Body of pancreas (tissue), 4 donors: ENCODE measurements around the gene TLL2. TPM values are rescaled to one million over a fixed set of nuclear protein-coding genes. Genes with fewer than 3 reads are reported as not detected.
A peak's percentile ranks its signal among the peaks of the same experiment; 100 is the strongest.

ENCODE experiments used
- ATAC-seq: fragments of 150-250 bp; one replicate; pipeline ENCODE4 v1.9.1; 2016
- DNase-seq, 4 donors: peaks; one replicate each; pipeline ENCODE4 v3.0.0-alpha.2; 2019
- H3K27ac ChIP-seq, 4 donors: fragments of 200-600 bp; sonication (generic); 1 replicate in 3 of 4; 2 replicates in 1 of 4; pipeline versions ENCODE4 v1.5.1 to v1.6.1; 2016 to 2019; ENCODE audit warnings: mild to moderate bottlenecking in 1 of 4, mixed read lengths in 1 of 4, moderate library complexity in 1 of 4
- H3K27me3 ChIP-seq, 2 donors: fragments of 200-600 bp; sonication (generic); one replicate each; pipeline ENCODE4 v1.6.0; 2016; ENCODE audit warnings: mild to moderate bottlenecking in 1 of 2
- H3K36me3 ChIP-seq, 2 donors: fragments of 200-600 bp; sonication (generic); replicated peaks in 1 of 2; 2 replicates each; pipeline ENCODE4 v1.5.1; 2016; ENCODE audit warnings: low read depth in 2 of 2; ENCODE audit not compliant: insufficient read depth in 1 of 2
- H3K4me1 ChIP-seq: fragments of 200-600 bp; sonication (generic); one replicate; pipeline ENCODE4 v1.6.0; 2016
- H3K4me3 ChIP-seq, 2 donors: fragments of 200-600 bp; sonication (generic); 1 replicate in 1 of 2; 2 replicates in 1 of 2; pipeline ENCODE4 v1.5.1; 2016 to 2019
- H3K9me3 ChIP-seq, 3 donors: fragments of 200-600 bp; sonication (generic); 1 replicate in 2 of 3; 2 replicates in 1 of 3; pipeline ENCODE4 v1.5.1; 2016
- POLR2A ChIP-seq, 3 donors: fragments of 450-650 bp; IDR thresholded peaks; one replicate each; pipeline ENCODE4 v1.6.1; 2016; ENCODE audit warnings: antibody characterized with exemption in 3 of 3, mild to moderate bottlenecking in 2 of 3
- WGBS, 2 donors: methylation state at CpG; one replicate each; pipeline ENCODE4 v1.1.5; 2017; 5-methylcytosine and 5-hydroxymethylcytosine counted together
- intact Hi-C: fragments of 100-400 bp; cut with DNase I; formaldehyde crosslinking; loops from one replicate; pipeline ENCODE4 v1.15.1; 2023
- total RNA-seq, 2 donors: library from RNA; depleted of rRNA; stranded (reverse); fragments of >200 nt; gene quantifications; one replicate each; pipeline ENCODE4 v1.1.0, GENCODE V29; 2016
- TF ChIP-seq, protein P1 (sequence below), 7 experiments: fragments of 450-650 bp in 4 of 7; fragments of 200-600 bp in 3 of 7; sonication (generic) in 3 of 7; IDR thresholded peaks; one replicate each; pipeline ENCODE4 v1.5.1; 2016 to 2019; ENCODE audit warnings: antibody characterized with exemption in 7 of 7

The TLL2 gene
- total RNA-seq, 2 donors from 2014 or later, result not detected

DNA sequence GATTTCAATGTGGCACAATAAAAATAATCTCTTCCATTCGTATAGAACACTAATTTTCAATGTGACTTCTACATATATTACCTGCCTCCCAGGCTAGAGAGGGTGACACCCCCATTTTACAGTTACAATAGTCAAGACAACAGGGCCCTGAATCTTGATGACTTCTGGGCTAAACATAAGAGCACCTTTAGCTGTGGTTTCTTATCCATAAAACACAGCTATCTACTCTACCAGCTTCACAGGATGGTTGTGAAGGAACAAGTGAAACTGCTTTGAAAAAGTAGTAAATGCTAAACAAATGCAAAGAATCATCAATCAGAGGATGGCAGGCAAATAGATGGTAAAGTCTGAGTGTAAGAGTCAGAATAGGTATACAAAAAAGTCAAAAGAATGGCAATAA, 3.6 kb upstream of the TLL2 start:
- ATAC-seq (no peak), DNase-seq (no peak)
- H3K36me3 ChIP-seq, result peaks cover 0 to 2% of the 10 kb centered on the region in 2 donors
- WGBS, 2 donors, result 76 to 87% methylated on average over 1 of the region's 1 CpG
- no peak overlapping the region for H3K4me3 ChIP-seq
- no peak for TF ChIP-seq POLR2A (IDR thresholded peaks at IDR 0.05)
- TF ChIP-seq, protein P1, sequence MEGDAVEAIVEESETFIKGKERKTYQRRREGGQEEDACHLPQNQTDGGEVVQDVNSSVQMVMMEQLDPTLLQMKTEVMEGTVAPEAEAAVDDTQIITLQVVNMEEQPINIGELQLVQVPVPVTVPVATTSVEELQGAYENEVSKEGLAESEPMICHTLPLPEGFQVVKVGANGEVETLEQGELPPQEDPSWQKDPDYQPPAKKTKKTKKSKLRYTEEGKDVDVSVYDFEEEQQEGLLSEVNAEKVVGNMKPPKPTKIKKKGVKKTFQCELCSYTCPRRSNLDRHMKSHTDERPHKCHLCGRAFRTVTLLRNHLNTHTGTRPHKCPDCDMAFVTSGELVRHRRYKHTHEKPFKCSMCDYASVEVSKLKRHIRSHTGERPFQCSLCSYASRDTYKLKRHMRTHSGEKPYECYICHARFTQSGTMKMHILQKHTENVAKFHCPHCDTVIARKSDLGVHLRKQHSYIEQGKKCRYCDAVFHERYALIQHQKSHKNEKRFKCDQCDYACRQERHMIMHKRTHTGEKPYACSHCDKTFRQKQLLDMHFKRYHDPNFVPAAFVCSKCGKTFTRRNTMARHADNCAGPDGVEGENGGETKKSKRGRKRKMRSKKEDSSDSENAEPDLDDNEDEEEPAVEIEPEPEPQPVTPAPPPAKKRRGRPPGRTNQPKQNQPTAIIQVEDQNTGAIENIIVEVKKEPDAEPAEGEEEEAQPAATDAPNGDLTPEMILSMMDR (IDR thresholded peaks at IDR 0.05), result no peak
- peaks cover 23% of the 10 kb centered on the region for H3K4me1 ChIP-seq
- no peaks in the 10 kb centered on the region for H3K9me3 ChIP-seq
- H3K27ac ChIP-seq, result no peak overlapping the region
- no peaks in the 10 kb centered on the region for H3K27me3 ChIP-seq
- intact Hi-C loops, result no loop called here

DNA sequence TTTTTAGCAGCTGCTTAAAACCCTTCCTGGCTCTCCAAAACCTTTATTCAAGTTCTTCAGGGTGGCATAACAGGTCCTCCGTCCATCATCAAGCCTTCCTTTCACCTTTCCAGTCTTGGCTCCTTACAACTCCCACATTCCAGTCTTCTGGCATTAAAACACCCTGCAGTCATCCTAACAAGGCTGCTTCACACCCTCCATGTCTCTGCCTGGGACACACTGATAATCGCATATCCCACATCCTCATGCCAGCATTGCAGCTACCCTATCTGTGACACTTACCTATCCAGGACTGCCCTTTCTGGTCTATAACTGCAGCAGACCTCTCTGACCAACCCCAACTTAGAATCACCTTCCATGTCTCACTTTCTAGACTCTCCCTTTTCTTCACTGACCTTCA, 2.6 kb upstream of the TLL2 start:
- WGBS, 2 donors, result 91 to 92% methylated on average over 2 of the region's 2 CpGs
- Histone ChIP-seq H3K9me3 (no peaks in the 10 kb centered on the region), H3K4me3 (no peak overlapping the region), H3K4me1 (peaks cover 24% of the 10 kb centered on the region), H3K36me3 (no peaks in the 10 kb centered on the region), H3K27ac (no peak overlapping the region), H3K27me3 (no peaks in the 10 kb centered on the region)
- TF ChIP-seq, protein P1 (IDR thresholded peaks at IDR 0.05), result no peak
- TF ChIP-seq POLR2A (IDR thresholded peaks at IDR 0.05), result no peak
- DNase-seq (no peak), ATAC-seq (no peak)
- intact Hi-C loops, result no loop called here

GRCh38 chr10:96513305-96513697, 425 bp downstream of the TLL2 start:
- peaks cover 24% of the 10 kb centered on the region for H3K4me1 ChIP-seq
- H3K36me3 ChIP-seq, result no peaks in the 10 kb centered on the region
- WGBS, 2 donors, result 0% methylated on average over 31 of the region's 31 CpGs; no CpG with 5 or more reads in 1 of the 2 donors
- TF ChIP-seq, protein P1 (IDR thresholded peaks at IDR 0.05), result no peak
- TF ChIP-seq POLR2A (IDR thresholded peaks at IDR 0.05), result no peak
- H3K9me3 ChIP-seq, result no peaks in the 10 kb centered on the region
- H3K4me3 ChIP-seq, result peak overlapping the region; percentile 2 to 18
- no peak for ATAC-seq
- H3K27me3 ChIP-seq, result no peaks in the 10 kb centered on the region
- H3K27ac ChIP-seq, result peak overlapping the region in 1 of 4 donors; percentile 32
- intact Hi-C loops, result loop anchor here (5.0 kb wide), 1 partner anchor 136 kb away; no protein-coding TSS in a partner anchor
- DNase-seq, result no peak

DNA sequence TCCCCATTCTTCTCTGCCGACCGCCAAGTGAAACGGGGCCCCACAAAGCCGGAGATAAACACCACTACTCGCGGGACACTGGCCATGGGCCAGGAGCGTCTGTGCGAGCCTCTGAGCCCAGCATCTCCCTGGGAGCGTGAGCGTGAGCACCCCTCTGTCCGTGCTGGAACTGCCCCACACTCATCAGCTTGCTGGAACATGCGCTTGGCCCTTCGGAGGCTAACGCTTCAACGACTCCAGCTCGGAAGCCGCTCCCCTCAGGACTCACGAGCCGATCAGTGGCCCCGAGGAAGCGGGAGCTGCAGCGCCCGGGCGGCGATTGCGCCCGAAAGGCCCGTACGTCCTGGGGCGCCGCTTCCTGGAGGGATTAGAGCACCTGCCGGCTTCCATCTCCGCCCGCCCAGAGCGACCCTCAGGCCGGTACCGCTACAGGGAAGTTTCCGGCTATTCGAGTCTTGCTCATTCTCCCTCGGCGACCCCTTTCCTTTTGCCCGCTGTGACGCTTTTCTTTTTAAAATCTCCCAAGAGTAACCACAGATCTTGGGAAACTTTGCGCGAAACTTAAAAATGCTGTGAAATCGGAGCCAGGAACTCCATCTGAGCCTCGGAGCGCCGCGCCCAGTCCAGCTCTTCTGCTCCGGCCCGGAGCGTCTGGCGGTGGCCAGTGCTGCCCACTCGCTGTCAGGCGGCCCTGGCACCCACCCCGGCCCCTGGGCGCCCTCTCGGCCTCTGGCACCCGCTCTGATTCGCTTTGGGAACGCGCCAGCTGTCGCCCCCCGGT, 1.0 kb downstream of the TLL2 start:
- peak; percentile 1 for ATAC-seq
- TF ChIP-seq, protein P1 (IDR thresholded peaks at IDR 0.05), result no peak
- no peak for TF ChIP-seq POLR2A (IDR thresholded peaks at IDR 0.05)

More for the DNA sequence above, 1.0 kb downstream of the TLL2 start:
- 2% methylated on average over 20 to 65 of the region's 65 CpGs for WGBS, 2 donors
- H3K4me1 ChIP-seq, result peaks cover 24% of the 10 kb centered on the region
- DNase-seq, result peak; percentile 16 to 43 (median 30)
- no peaks in the 10 kb centered on the region for H3K27me3 ChIP-seq
- peak overlapping the region; percentile 2 to 18 for H3K4me3 ChIP-seq
- no peak overlapping the region for H3K27ac ChIP-seq
- H3K9me3 ChIP-seq, result no peaks in the 10 kb centered on the region
- intact Hi-C loops, result loop anchor here (5.0 kb wide), 1 partner anchor 135 kb away; no protein-coding TSS in a partner anchor
- no peaks in the 10 kb centered on the region for H3K36me3 ChIP-seq
